ENCODE results near the gene TSEN54. TPM values are rescaled to one million over a fixed set of nuclear protein-coding genes. Genes with fewer than 3 reads are reported as not detected.

TSEN54 gene
- total and polyA plus RNA-seq, 9 donors: 11.3 to 35.0 (median 18.8) TPM

DNA sequence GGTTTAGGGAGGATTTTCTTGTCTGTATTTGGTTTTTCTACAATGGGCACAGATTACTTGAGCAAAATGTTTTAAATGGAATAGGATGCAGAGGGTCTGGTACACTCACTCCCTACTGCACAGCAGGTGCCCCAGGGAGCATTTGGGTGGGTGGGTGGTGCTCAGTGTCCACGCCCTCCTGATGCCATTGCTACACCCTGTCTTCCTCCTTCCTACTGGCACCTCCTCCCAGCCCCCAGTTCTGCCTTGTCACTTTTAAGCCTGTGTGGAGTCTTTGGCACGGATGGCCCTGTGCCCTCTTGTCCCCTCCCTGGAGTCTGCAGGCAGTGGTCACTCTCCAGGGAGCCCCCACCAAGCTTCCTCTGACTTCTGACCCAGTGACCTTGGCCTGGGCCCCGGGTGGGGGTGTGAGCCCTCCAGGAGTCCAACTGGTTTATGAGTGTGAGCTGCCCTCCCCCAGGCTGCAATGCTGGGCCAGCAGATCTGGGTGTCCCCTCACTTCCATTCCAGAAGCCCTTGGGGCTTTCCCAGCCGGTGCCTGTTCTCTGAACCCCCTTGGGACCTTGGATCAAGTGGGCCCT is 24.7 kb downstream of the TSEN54 start:
- Histone ChIP-seq H3K4me3 (no peak overlapping the region), H3K4me1 (ENCODE audit: insufficient read depth) (no peaks in the 10 kb centered on the region), H3K27me3 (no peaks in the 10 kb centered on the region), H3K9me3 (no peaks in the 10 kb centered on the region), H3K36me3 (no peaks in the 10 kb centered on the region), H3K27ac (no peak overlapping the region)
- TF ChIP-seq POLR2A (IDR thresholded peaks at IDR 0.05) (no peak), EP300 (IDR thresholded peaks at IDR 0.05) (no peak)
- TF ChIP-seq, protein P1, sequence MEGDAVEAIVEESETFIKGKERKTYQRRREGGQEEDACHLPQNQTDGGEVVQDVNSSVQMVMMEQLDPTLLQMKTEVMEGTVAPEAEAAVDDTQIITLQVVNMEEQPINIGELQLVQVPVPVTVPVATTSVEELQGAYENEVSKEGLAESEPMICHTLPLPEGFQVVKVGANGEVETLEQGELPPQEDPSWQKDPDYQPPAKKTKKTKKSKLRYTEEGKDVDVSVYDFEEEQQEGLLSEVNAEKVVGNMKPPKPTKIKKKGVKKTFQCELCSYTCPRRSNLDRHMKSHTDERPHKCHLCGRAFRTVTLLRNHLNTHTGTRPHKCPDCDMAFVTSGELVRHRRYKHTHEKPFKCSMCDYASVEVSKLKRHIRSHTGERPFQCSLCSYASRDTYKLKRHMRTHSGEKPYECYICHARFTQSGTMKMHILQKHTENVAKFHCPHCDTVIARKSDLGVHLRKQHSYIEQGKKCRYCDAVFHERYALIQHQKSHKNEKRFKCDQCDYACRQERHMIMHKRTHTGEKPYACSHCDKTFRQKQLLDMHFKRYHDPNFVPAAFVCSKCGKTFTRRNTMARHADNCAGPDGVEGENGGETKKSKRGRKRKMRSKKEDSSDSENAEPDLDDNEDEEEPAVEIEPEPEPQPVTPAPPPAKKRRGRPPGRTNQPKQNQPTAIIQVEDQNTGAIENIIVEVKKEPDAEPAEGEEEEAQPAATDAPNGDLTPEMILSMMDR (IDR thresholded peaks at IDR 0.05): no peak
- no peak for DNase-seq
- 54 to 68% (median 68%) methylated on average over 4 of the region's 4 CpGs for WGBS, 3 donors
- intact Hi-C loops (cut with DNase I): no loop called here

DNA sequence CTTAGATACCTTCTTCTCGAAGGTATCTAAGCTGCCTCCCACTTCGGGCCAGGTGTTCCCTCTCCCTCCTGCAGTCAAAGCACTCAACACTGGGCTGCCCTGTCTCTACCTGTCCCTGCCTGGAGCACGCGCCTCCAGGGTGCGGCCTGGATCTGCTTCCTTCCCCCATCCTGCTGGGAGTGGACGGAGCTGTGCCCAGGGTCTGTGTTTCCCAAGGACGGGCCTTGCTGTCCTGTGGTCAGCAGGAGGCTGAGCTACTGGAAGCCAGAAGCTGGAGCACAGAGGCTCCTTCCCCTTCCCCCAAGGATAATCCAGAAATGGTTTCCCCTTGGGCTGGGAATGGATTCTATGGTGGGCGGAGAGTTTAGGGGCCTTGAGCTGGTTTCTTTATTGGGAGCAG is 25.9 kb downstream of the TSEN54 start:
- no peaks in the 10 kb centered on the region for H3K4me1 ChIP-seq (ENCODE audit: insufficient read depth)
- WGBS, 3 donors: 91 to 94% (median 93%) methylated on average over 8 of the region's 8 CpGs
- TF ChIP-seq, protein P1 (IDR thresholded peaks at IDR 0.05): no peak
- TF ChIP-seq POLR2A (IDR thresholded peaks at IDR 0.05): no peak
- TF ChIP-seq EP300 (IDR thresholded peaks at IDR 0.05): no peak
- no peak for DNase-seq
- no peaks in the 10 kb centered on the region for H3K36me3 ChIP-seq
- no peak overlapping the region for H3K27ac ChIP-seq
- no peaks in the 10 kb centered on the region for H3K27me3 ChIP-seq
- intact Hi-C loops (cut with DNase I): no loop called here
- H3K4me3 ChIP-seq: no peak overlapping the region
- no peaks in the 10 kb centered on the region for H3K9me3 ChIP-seq

DNA sequence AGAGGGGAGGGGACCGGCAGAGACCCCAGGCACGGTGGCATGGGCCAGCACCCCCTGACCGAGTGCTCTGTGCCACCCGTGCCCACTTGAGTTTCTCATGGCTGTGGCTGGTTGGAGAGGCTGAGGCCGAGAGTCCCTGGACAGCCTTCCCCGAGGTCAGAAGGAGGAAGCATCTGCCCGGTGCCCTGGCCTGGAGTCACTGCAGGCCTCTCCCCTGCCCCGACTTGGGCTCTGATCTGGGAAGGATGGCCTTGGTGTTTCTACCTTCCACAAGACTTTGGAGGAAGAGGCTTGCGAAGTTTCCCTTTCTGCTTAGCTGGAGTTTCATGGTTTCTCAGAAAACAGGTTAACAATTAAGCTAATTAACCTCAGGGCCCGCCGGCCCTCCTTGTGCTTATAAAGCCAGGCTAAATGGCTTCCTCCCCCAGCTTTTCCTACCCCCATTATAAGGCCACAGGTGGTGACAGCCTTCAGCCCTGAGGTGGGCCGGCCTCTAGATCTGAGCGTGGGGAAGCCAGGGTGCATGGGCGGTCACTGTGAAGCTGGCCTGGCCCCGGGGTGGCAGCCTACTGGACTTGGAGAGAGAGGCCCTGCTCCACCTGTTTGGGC is 26.5 kb downstream of the TSEN54 start:
- no peak overlapping the region for H3K27ac ChIP-seq
- H3K4me1 ChIP-seq (ENCODE audit: insufficient read depth): no peaks in the 10 kb centered on the region
- H3K27me3 ChIP-seq: no peaks in the 10 kb centered on the region
- no peaks in the 10 kb centered on the region for H3K36me3 ChIP-seq
- intact Hi-C loops (cut with DNase I): no loop called here
- no peak overlapping the region for H3K4me3 ChIP-seq
- no peak for DNase-seq
- TF ChIP-seq, protein P1 (IDR thresholded peaks at IDR 0.05): no peak
- TF ChIP-seq EP300 (IDR thresholded peaks at IDR 0.05) (no peak), POLR2A (IDR thresholded peaks at IDR 0.05) (no peak)
- H3K9me3 ChIP-seq: no peaks in the 10 kb centered on the region
- 88 to 93% (median 90%) methylated on average over 12 to 15 of the region's 15 CpGs for WGBS, 3 donors

DNA sequence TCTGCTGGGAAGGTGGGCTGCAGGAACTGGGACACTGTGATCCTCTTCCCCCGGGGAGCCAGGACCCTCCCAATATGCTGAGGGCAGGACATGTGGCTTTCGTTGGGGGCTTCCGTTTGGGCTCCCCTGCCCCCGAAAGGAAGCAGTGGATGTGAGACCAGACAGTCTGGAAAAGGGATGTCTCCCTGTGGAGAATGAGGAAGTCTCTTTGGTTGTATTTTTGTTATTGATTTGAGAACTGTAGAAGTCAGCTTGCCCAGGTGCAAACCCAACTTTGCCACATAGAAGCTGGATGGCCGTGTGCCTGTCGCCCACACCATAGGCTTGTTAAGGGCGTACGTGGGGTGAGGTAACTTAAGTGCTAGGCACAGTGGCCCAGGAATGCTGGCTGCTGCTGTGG is 27.9 kb downstream of the TSEN54 start:
- no peaks in the 10 kb centered on the region for H3K27me3 ChIP-seq
- intact Hi-C loops (cut with DNase I): no loop called here
- no peak for DNase-seq
- 76 to 91% (median 82%) methylated on average over 8 of the region's 8 CpGs for WGBS, 3 donors
- H3K27ac ChIP-seq: no peak overlapping the region
- no peaks in the 10 kb centered on the region for H3K9me3 ChIP-seq
- H3K4me3 ChIP-seq: no peak overlapping the region
- no peaks in the 10 kb centered on the region for H3K36me3 ChIP-seq
- TF ChIP-seq, protein P1 (IDR thresholded peaks at IDR 0.05): no peak
- TF ChIP-seq EP300 (IDR thresholded peaks at IDR 0.05): no peak
- H3K4me1 ChIP-seq (ENCODE audit: insufficient read depth): no peaks in the 10 kb centered on the region
